Liver (tissue), 9 donors: ENCODE measurements around the gene SERPINA6. TPM values are rescaled to one million over a fixed set of nuclear protein-coding genes. Genes with fewer than 3 reads are reported as not detected.

Source experiments
- DNase-seq: peaks from one replicate; pipeline ENCODE4 v3.0.0-alpha.2; 2017; ENCODE audit warnings: low spot score
- H3K27ac ChIP-seq, 2 donors: one replicate each; pipeline ENCODE4 v1.7.0; 2013; ENCODE audit warnings: inconsistent platforms in 2 of 2, low read length in 2 of 2, control low read depth in 1 of 2, low read depth in 1 of 2, mild to moderate bottlenecking in 1 of 2
- H3K27me3 ChIP-seq, 4 donors: one replicate each; pipeline versions ENCODE4 v1.6.1 to v1.7.0; 2013; ENCODE audit warnings: low read length in 3 of 4, inconsistent platforms in 1 of 4, mild to moderate bottlenecking in 1 of 4, moderate library complexity in 1 of 4; ENCODE audit not compliant: control insufficient read depth in 4 of 4, insufficient read depth in 4 of 4
- H3K36me3 ChIP-seq, 4 donors: one replicate each; pipeline versions ENCODE4 v1.6.1 to v1.7.0; 2013; ENCODE audit warnings: low read length in 3 of 4, mild to moderate bottlenecking in 3 of 4, low read depth in 1 of 4, moderate library complexity in 1 of 4; ENCODE audit not compliant: control insufficient read depth in 4 of 4, insufficient read depth in 3 of 4
- H3K4me1 ChIP-seq, 4 donors: one replicate each; pipeline versions ENCODE4 v1.6.1 to v1.7.0; 2013; ENCODE audit warnings: low read length in 3 of 4, mild to moderate bottlenecking in 3 of 4, moderate library complexity in 1 of 4; ENCODE audit not compliant: control insufficient read depth in 4 of 4, insufficient read depth in 4 of 4
- H3K4me3 ChIP-seq, 3 donors: one replicate each; pipeline versions ENCODE4 v1.6.1 to v1.7.0; 2013; ENCODE audit warnings: low read length in 3 of 3, control low read depth in 1 of 3, low read depth in 1 of 3, mild to moderate bottlenecking in 1 of 3
- H3K9ac ChIP-seq, 2 donors: one replicate each; pipeline ENCODE4 v1.7.0; 2013; ENCODE audit warnings: low read length in 2 of 2, mild to moderate bottlenecking in 2 of 2, moderate library complexity in 2 of 2, control low read depth in 1 of 2, low read depth in 1 of 2
- H3K9me3 ChIP-seq, 4 donors: one replicate each; pipeline versions ENCODE4 v1.6.1 to v1.7.0; 2013; ENCODE audit warnings: low read length in 3 of 4; ENCODE audit not compliant: control insufficient read depth in 4 of 4
- CTCF ChIP-seq: fragments of 150-350 bp; IDR thresholded peaks from 2 replicates; pipeline ENCODE4 v1.5.1; 2017; ENCODE audit warnings: improper control_type of control experiment, low read depth, low read length; ENCODE audit not compliant: missing input control
- EGR1 ChIP-seq, 2 donors: IDR thresholded peaks; 2 replicates each; pipeline ENCODE4 v1.6.1; 2016 to 2018; ENCODE audit warnings: antibody characterized with exemption in 2 of 2, low read depth in 2 of 2
- FOXA1 ChIP-seq: IDR thresholded peaks from 2 replicates; pipeline ENCODE4 v1.6.1; 2016; ENCODE audit warnings: antibody characterized with exemption
- FOXA2 ChIP-seq: IDR thresholded peaks from 2 replicates; pipeline ENCODE4 v1.6.1; 2016; ENCODE audit warnings: antibody characterized with exemption
- GABPA ChIP-seq, 2 donors: IDR thresholded peaks in 1 of 2; conservative IDR thresholded peaks in 1 of 2; 2 replicates each; pipeline ENCODE4 v1.6.1; 2016; ENCODE audit warnings: antibody characterized with exemption in 2 of 2, mild to moderate bottlenecking in 1 of 2, moderate library complexity in 1 of 2
- HNF4A ChIP-seq, 2 donors: conservative IDR thresholded peaks; 2 replicates each; pipeline ENCODE4 v1.6.1; 2016; ENCODE audit warnings: antibody characterized with exemption in 2 of 2, mild to moderate bottlenecking in 2 of 2
- HNF4G ChIP-seq: IDR thresholded peaks from 2 replicates; pipeline ENCODE4 v1.6.1; 2016; ENCODE audit warnings: antibody characterized with exemption
- JUND ChIP-seq, 2 donors: IDR thresholded peaks; 2 replicates each; pipeline ENCODE4 v1.6.1; 2016; ENCODE audit warnings: antibody characterized with exemption in 2 of 2
- NR2F2 ChIP-seq: IDR thresholded peaks from 2 replicates; pipeline ENCODE4 v1.6.1; 2016; ENCODE audit warnings: antibody characterized with exemption
- RAD21 ChIP-seq, 2 donors: IDR thresholded peaks; 2 replicates each; pipeline ENCODE4 v1.6.1; 2016; ENCODE audit warnings: antibody characterized with exemption in 2 of 2, mild to moderate bottlenecking in 2 of 2
- REST ChIP-seq: IDR thresholded peaks from 2 replicates; pipeline ENCODE4 v1.6.1; 2016; ENCODE audit warnings: antibody characterized with exemption, mild to moderate bottlenecking
- RXRA ChIP-seq, 2 donors: IDR thresholded peaks; 2 replicates each; pipeline ENCODE4 v1.6.1; 2017 to 2018; ENCODE audit warnings: antibody characterized with exemption in 2 of 2, mild to moderate bottlenecking in 1 of 2
- SP1 ChIP-seq: IDR thresholded peaks from 2 replicates; pipeline ENCODE4 v1.6.1; 2018; ENCODE audit warnings: antibody characterized with exemption, mild to moderate bottlenecking
- TAF1 ChIP-seq: conservative IDR thresholded peaks from 2 replicates; pipeline ENCODE4 v1.6.1; 2016; ENCODE audit warnings: antibody characterized with exemption, mild to moderate bottlenecking
- YY1 ChIP-seq: IDR thresholded peaks from 2 replicates; pipeline ENCODE4 v1.6.1; 2016; ENCODE audit warnings: antibody characterized with exemption, mild to moderate bottlenecking
- ZBTB33 ChIP-seq: IDR thresholded peaks from 2 replicates; pipeline ENCODE4 v1.6.1; 2016; ENCODE audit warnings: antibody characterized with exemption
- WGBS: extraction: QIAGEN DNeasy Blood & Tissue Kit; methylation state at CpG from one replicate; pipeline ENCODE4 v1.1.7; 2013; 5-methylcytosine and 5-hydroxymethylcytosine counted together
- polyA plus RNA-seq, 2 donors: library from polyadenylated mRNA; stranded (reverse) in 1 of 2; unstranded in 1 of 2; fragments of 200-250 nt in 1 of 2; fragments of >200 nt in 1 of 2; fragmentation: Nextera tagmentation in 1 of 2; extraction: Ambion mirVana in 1 of 2; gene quantifications; one replicate each; pipeline versions ENCODE4 v1.2.1 to v1.2.3, GENCODE V29; 2013 to 2015
- total RNA-seq, 2 donors: library from RNA; depleted of rRNA; stranded (reverse); fragments of >200 nt; gene quantifications; one replicate each; pipeline ENCODE4 v1.2.3, GENCODE V29; 2014
- TF ChIP-seq, protein P1 (sequence below): IDR thresholded peaks from 2 replicates; pipeline ENCODE4 v1.6.1; 2016; ENCODE audit warnings: antibody characterized with exemption
- TF ChIP-seq, protein P2 (sequence below): IDR thresholded peaks from 2 replicates; pipeline ENCODE4 v1.6.1; 2016; ENCODE audit warnings: antibody characterized with exemption
- donor health status: healthy.
- donor health status: healthy.
- donor health status: healthy.
- donor health status: healthy.
- donor health status: healthy.

The SERPINA6 gene
- total and polyA plus RNA-seq, 4 donors: 188 to 357 (median 328) TPM

GRCh38 chr14:94312481-94313246 is 10.5 kb downstream of the SERPINA6 start:
- Histone ChIP-seq H3K27ac (peak overlapping the region; percentile 66 to 77), H3K9me3 (peaks cover 0 to 7% (median 4%) of the 10 kb centered on the region in 4 donors), H3K9ac (peak overlapping the region in 1 of 2 donors; percentile 46), H3K27me3 (no peaks in the 10 kb centered on the region), H3K4me3 (no peak overlapping the region), H3K36me3 (peaks cover 4 to 33% (median 22%) of the 10 kb centered on the region in 4 donors), H3K4me1 (peaks cover 11 to 54% (median 34%) of the 10 kb centered on the region in 4 donors)
- no peak for DNase-seq
- 64% methylated on average over 6 of the region's 6 CpGs for WGBS
- TF ChIP-seq, protein P1, sequence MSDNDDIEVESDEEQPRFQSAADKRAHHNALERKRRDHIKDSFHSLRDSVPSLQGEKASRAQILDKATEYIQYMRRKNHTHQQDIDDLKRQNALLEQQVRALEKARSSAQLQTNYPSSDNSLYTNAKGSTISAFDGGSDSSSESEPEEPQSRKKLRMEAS: peak; percentile 61
- TF ChIP-seq EGR1 (IDR thresholded peaks at IDR 0.05; ENCODE audit: low read depth in 2 of 2) (peak in 1 of 2 donors; percentile 57), HNF4A (conservative IDR thresholded peaks at IDR 0.05) (peak; percentile 96 to 97), FOXA1 (peak; percentile 82), RXRA (IDR thresholded peaks at IDR 0.05) (peak; percentile 76 to 89), TAF1 (no peak), FOXA2 (peak; percentile 72), JUND (IDR thresholded peaks at IDR 0.05) (peak; percentile 53 to 79), SP1 (peak; percentile 84), ZBTB33 (peak; percentile 34), YY1 (peak; percentile 70), NR2F2 (no peak), REST (peak; percentile 72), RAD21 (IDR thresholded peaks at IDR 0.05) (peak; percentile 51 to 55), HNF4G (peak; percentile 95), CTCF (no peak), GABPA (IDR thresholded peaks at IDR 0.05 in 1 of 2, conservative IDR thresholded peaks at IDR 0.05 in 1 of 2) (peak in 1 of 2 donors; percentile 33)
- TF ChIP-seq, protein P2, sequence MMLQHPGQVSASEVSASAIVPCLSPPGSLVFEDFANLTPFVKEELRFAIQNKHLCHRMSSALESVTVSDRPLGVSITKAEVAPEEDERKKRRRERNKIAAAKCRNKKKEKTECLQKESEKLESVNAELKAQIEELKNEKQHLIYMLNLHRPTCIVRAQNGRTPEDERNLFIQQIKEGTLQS: peak; percentile 37
